Loucy (cell line): Measurements from ENCODE around the gene OGFR.

Experiments used
- EZH2phosphoT487 ChIP-seq: fragments of 200-600 bp; IDR thresholded peaks from 2 replicates; pipeline ENCODE4 v1.6.1; 2018; ENCODE audit warnings: antibody characterized with exemption, mild to moderate bottlenecking, moderate library complexity, borderline replicate concordance
- TF ChIP-seq, protein P1 (sequence below): fragments of 200-600 bp; sonication (generic); conservative IDR thresholded peaks from 2 replicates; pipeline ENCODE4 v1.5.1; 2014; ENCODE audit warnings: mild to moderate bottlenecking, antibody characterized with exemption, low read length

DNA sequence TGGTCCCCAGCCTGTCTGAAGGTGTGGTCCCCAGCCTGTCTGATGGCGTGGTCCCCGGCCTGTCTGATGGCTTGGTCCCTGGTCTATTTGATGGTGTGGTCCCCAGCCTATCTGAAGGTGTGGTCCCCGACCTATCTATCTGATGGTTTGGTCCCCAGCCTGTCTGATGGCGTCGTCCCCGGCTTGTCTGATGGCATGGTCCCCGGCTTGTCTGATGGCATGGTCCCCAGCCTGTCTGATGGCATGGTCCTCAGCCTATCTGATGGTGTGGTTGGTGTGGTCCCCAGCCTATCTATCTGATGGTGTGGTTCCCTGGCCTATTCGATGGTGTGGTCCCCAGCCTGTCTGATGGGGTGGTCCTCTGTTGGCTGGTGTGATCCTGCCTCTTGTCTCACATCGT, 26.6 kb upstream of the OGFR start:
- TF ChIP-seq, protein P1, sequence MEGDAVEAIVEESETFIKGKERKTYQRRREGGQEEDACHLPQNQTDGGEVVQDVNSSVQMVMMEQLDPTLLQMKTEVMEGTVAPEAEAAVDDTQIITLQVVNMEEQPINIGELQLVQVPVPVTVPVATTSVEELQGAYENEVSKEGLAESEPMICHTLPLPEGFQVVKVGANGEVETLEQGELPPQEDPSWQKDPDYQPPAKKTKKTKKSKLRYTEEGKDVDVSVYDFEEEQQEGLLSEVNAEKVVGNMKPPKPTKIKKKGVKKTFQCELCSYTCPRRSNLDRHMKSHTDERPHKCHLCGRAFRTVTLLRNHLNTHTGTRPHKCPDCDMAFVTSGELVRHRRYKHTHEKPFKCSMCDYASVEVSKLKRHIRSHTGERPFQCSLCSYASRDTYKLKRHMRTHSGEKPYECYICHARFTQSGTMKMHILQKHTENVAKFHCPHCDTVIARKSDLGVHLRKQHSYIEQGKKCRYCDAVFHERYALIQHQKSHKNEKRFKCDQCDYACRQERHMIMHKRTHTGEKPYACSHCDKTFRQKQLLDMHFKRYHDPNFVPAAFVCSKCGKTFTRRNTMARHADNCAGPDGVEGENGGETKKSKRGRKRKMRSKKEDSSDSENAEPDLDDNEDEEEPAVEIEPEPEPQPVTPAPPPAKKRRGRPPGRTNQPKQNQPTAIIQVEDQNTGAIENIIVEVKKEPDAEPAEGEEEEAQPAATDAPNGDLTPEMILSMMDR = no peak
- TF ChIP-seq EZH2phosphoT487 = no peak
